GM10266 (cell line): ENCODE data around the gene FSIP1.
A peak's percentile ranks its signal among the peaks of the same experiment; 100 is the strongest.

Experiments used
- DNase-seq: peaks from one replicate; pipeline ENCODE4 v3.0.0; 2012; ENCODE audit errors: extremely low spot score
- TF ChIP-seq, protein P1 (sequence below): IDR thresholded peaks from 2 replicates; pipeline ENCODE4 v1.5.1; 2012; ENCODE audit warnings: mild to moderate bottlenecking, low read depth; ENCODE audit not compliant: control insufficient read depth, insufficient read depth; ENCODE audit errors: missing control alignments

The FSIP1 gene

DNA sequence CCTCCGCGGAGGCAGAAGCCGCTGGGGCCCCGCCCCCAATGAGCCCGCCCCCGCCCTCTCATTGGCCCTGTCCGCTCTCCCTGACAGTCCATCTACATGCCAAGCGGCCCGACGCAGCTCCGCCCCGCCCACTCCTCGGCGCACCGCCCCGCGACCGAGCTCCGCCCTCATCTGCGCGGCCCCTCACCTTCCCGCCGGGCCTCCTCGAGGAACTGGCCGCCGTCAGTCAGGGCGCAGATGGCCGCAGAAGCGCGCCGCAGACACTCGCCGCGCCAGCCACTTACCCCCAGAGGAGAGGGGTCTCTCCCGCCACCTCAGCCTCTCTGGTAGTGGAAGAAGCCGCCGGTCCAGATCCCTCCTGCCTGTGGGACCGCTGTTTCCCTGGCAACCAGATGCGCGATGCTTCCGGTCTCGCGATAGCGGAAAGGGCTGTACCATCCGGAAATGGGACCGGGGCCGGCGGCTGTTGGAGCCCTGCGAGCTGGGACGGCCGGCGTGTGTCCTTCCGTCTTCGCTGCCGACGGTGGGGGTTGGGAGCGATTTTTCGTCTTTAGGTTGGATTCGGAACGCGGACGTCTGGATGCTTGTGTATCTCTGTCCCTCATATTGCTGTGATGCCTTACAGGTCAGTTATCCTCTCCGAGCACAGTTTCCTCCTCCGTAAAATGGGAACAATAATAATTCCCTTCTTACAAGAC, at the start of gene FSIP1:
FSIP1 (minus strand) TSS at position 401 of the 698 bp plus-strand sequence. CDS start 6,317 bp downstream, outside the sequence.
- TF ChIP-seq, protein P1, sequence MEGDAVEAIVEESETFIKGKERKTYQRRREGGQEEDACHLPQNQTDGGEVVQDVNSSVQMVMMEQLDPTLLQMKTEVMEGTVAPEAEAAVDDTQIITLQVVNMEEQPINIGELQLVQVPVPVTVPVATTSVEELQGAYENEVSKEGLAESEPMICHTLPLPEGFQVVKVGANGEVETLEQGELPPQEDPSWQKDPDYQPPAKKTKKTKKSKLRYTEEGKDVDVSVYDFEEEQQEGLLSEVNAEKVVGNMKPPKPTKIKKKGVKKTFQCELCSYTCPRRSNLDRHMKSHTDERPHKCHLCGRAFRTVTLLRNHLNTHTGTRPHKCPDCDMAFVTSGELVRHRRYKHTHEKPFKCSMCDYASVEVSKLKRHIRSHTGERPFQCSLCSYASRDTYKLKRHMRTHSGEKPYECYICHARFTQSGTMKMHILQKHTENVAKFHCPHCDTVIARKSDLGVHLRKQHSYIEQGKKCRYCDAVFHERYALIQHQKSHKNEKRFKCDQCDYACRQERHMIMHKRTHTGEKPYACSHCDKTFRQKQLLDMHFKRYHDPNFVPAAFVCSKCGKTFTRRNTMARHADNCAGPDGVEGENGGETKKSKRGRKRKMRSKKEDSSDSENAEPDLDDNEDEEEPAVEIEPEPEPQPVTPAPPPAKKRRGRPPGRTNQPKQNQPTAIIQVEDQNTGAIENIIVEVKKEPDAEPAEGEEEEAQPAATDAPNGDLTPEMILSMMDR, result no peak
- peak; percentile 96 for DNase-seq

DNA sequence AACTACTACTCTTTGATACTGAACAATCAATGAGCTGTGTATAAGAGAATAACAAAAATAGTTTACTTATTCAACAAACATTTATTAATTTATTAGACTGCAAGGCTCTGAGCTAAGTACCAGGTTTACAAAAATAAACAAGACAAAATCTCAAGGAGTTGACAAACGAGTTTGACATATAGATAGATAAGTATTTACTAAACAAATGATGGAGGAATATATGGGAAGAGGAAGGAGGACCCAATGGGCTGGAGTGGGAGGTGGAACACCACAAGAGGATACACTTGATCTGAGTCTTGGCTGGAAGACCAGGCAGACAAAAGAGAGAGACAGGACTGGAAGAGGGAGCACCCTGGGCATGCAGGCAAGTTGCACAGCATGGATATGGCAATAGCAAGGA, 47.5 kb upstream of the FSIP1 start:
- TF ChIP-seq, protein P1, result no peak
- DNase-seq, result no peak

- DNase-seq, result no peak
- TF ChIP-seq, protein P1, result no peak
Measured at GRCh38 chr15:39828374-39828931, 45.8 kb upstream of the FSIP1 start.

DNA sequence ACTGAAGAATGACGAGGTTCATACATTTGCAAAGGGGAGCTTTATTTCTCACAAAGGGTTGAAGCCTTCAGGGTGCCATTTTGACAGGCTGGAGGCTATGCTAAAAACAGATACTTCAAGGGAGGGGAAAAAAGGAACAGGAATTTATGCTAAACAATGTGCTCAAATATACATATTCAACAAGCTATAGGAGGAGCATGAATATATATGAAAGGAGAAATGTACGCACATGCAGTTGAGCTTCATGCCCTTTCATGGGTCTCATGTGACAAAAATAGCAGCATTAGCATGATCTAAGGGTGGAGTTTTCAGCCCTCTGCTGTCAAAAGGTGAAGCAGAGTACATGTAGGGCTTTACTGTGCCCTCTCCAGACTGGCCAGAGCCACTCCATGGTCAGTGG, 44.3 kb upstream of the FSIP1 start:
- no peak for DNase-seq
- TF ChIP-seq, protein P1, result no peak

DNA sequence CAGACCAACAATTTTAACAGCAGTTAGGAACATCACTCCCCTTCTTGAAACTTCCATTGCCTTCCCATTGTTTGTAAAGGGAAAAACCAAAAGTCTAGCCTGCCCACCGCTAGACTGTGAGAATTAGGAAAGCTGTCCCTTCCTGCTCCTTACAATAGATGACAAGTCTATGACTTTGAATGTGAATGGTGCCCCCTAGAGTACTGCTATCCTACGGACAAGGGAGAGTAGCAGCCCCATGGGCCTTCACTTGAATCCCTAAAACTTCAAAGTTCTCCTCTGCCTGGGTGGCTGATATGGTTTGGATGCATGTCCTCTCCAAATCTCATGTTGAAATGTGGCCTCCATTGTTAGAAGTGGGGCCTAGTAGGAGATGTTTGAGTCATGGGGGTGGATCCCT, 41.0 kb upstream of the FSIP1 start:
- DNase-seq, result no peak
- TF ChIP-seq, protein P1, result no peak

- TF ChIP-seq, protein P1, result no peak
- no peak for DNase-seq
Measured at GRCh38 chr15:39820050-39820602, 37.5 kb upstream of the FSIP1 start.

DNA sequence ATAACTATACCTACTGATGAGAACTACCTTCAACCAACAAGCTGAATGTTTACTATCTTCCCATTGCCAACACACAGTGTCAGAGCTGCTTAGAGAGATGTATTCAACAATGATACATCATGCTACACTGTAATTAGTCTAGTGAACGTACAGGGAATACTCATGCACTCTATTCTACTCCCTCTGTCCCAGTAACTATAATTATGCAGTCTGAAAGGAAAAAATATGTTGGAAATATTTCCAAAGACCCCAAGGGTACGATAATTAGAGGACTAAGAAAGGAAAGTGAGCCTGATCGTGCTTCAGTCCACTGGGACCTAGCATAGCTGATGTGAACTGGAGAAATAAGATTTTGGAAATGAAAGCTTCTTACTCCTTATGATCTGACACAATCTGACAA, 36.9 kb upstream of the FSIP1 start:
- TF ChIP-seq, protein P1, result no peak
- no peak for DNase-seq
